LNCaP clone FGC (cell line): ENCODE measurements around the gene HDLBP.

ENCODE experiments used
- DNase-seq: peaks from one replicate; pipeline ENCODE4 v3.0.0-alpha.2; 2011; ENCODE audit warnings: low read depth
- H3K4me3 ChIP-seq: 2 replicates; pipeline ENCODE4 v1.5.1; 2011; ENCODE audit warnings: mild to moderate bottlenecking, low read depth, low read length, control low read depth
- TF ChIP-seq, protein P1 (sequence below): IDR thresholded peaks from 2 replicates; pipeline ENCODE4 v1.5.1; 2012; ENCODE audit warnings: mild to moderate bottlenecking; ENCODE audit not compliant: control insufficient read depth, insufficient read depth; ENCODE audit errors: extremely low read depth

HDLBP gene

DNA sequence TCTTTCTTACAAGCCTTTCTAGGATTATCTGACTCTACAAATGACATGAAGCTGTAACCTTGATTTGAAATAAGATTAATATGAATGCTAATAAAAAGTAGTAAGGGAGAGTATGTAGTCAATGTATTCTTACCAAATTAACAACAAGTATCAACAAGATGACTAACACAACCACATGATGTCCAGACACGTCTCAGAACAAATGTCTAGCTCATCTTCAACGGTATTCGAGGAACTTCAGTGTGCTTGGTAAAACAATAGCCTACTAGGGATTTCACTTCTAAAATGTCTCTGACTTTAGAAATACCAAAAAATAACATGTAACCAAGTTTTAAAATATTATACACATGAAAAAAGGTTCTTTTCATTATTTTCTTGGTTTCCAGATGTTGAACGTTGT lies 3.4 kb downstream of the HDLBP start:
- no peak for DNase-seq
- H3K4me3 ChIP-seq: no peak overlapping the region
- TF ChIP-seq, protein P1, sequence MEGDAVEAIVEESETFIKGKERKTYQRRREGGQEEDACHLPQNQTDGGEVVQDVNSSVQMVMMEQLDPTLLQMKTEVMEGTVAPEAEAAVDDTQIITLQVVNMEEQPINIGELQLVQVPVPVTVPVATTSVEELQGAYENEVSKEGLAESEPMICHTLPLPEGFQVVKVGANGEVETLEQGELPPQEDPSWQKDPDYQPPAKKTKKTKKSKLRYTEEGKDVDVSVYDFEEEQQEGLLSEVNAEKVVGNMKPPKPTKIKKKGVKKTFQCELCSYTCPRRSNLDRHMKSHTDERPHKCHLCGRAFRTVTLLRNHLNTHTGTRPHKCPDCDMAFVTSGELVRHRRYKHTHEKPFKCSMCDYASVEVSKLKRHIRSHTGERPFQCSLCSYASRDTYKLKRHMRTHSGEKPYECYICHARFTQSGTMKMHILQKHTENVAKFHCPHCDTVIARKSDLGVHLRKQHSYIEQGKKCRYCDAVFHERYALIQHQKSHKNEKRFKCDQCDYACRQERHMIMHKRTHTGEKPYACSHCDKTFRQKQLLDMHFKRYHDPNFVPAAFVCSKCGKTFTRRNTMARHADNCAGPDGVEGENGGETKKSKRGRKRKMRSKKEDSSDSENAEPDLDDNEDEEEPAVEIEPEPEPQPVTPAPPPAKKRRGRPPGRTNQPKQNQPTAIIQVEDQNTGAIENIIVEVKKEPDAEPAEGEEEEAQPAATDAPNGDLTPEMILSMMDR: no peak

DNA sequence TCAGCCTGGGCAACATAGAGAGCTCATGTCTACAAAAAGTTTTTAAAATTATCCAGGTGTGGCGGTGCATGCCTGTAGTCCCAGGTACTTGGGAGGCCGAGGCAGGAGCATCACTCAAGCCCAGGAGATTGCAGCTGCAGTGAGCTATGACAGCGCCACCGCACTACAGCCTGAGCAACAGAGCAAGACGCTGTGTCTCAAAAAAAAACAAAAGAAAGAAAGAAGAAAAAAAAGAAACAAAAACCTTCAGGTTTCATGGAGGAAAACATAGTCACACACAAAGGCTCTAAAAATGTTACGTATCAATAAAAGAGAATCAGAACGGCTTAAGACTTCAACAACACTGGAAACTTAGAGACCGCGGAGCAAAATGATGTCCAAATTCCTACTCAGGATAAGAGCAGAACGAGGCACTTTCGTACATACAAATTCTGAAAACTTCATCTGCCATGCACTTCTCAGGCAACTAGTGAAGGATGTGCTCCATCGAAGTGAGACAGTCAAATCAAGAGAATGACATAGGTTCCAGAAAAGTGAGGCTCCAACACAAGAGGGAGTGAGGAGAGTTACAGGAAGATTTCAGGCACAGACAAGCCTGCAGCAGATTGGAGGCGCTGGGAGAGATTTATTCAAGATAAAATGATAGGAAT lies 4.4 kb downstream of the HDLBP start:
- no peak overlapping the region for H3K4me3 ChIP-seq
- TF ChIP-seq, protein P1: no peak
- no peak for DNase-seq

DNA sequence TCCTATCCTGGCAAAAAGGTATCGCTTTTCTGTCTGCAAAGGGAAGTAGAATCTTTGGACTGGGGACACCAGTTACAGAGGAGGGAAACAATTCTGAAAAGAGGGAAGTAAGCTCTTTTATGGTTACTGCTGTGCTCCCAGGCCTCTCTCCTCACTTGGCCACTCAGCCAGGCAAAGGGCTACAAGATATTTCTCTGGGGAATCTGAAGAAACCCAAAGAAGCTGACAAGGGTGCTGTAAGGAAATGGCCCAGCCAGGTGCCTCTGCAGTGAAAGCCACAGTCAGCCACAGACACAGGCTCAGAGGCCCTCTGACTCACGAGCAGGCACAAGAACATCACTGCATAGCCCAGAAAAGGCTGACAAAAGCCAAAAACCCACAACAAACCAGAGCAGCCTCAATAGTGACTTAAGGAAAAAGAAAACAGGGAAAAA lies 5.8 kb downstream of the HDLBP start:
- H3K4me3 ChIP-seq: no peak overlapping the region
- no peak for DNase-seq
- TF ChIP-seq, protein P1: no peak

DNA sequence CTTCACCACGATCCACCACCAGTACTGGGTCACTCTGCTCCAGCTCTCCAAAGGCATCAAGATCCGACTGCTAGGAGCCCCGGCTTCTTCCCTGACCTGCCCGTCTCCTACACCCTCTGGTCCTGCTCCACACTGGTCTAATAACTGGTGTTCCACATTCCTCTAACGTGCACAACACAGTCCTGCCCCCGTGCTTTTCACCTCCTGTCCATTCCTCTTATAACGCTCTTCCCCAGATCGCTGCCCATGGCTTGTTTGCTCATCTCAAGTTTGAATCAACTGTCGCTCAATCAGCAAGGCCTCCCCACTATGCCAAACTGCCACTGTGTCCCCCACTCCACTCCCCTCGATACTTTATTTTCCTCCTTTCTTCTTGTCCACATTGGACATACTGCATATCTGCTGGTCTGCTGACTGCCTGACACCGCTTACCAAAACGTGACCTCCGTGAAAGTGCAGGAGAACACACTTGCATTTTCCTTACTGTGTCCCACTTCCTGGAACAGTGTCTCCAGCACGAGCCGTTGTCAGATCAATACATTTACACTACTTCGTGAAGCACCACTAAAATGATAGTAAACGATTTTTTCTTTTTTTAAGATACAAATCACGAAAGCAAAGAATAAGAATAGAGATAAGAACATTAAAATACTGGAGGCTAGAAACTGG lies 6.5 kb downstream of the HDLBP start:
- TF ChIP-seq, protein P1: no peak
- no peak for DNase-seq
- H3K4me3 ChIP-seq: no peak overlapping the region

DNA sequence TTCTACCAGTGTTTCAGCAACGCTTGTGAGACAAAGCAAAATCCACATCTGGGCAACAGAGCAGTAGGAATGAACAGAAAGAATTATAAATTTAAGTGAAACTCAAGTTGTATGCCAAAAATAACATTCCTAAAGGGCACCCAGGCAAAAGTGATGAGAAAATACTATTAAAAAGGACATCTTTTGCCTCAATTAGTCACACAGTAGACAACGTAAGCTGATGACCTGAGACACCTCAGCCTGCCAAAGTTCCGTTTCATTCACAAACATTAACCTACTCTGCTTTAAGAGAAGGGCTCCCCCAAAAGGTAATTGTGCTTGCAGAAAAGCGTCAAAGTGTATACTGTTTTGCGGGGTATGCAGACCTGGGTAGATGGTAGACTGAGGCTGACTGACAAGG lies 7.2 kb downstream of the HDLBP start:
- no peak for DNase-seq
- TF ChIP-seq, protein P1: no peak
- no peak overlapping the region for H3K4me3 ChIP-seq

DNA sequence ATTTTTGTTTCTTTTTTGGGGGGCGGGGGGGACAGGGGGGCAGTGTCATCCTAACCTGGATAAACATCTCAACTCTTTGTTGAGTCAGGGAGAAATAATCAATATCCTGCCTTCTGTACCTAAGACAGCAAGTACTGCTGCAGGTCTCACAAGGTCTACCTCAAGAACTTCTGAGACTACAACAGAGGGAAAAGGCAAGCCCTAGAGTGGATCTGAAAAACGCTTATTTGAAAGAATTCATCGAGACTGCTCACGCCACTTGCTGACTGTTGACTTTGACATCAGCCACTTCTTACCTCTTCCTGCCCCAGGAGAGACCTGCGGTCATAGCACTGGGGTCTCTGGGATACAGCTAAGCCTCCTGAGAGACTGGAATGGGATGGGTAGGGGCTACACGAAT lies 8.4 kb downstream of the HDLBP start:
- no peak for DNase-seq
- TF ChIP-seq, protein P1: no peak
- no peak overlapping the region for H3K4me3 ChIP-seq

DNA sequence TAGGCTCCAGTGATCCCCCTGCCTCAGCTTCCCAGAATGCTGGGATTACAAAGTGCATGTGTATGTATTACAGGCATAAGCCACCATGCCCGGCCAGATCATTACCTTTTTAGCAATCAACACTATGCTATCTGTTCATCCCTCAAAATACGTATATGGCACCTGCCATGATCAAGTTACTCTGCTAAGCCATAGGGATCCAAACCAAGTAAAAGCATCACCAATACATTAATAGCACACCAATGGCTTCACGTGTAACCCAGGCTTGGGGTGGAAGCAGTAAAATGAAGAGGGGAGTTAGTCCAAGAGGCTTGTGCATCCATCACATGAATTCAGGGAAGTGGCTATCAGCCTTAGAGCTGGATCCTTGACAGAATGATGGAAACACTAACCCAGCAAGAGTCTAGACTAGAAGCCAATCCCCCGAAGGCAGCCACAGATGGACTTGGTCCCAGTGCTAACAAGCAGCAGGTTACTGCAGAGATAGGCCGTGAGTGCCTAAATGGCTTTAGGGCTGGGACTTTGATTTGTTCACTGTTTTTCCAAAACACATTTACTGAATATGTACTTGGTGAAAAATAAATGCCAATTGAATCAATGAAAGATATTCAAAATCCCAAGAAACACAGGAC lies 11.3 kb downstream of the HDLBP start:
- no peak for DNase-seq
- TF ChIP-seq, protein P1: no peak

More for the DNA sequence above, 11.3 kb downstream of the HDLBP start:
- no peak overlapping the region for H3K4me3 ChIP-seq
